ENCODE measurements around the gene PGA4. TPM values are rescaled to one million over a fixed set of nuclear protein-coding genes. Genes with fewer than 3 reads are reported as not detected.

The PGA4 gene
- polyA plus RNA-seq, 1 of the 3 experiments (the other 2 are of a cell fraction) = not detected

DNA sequence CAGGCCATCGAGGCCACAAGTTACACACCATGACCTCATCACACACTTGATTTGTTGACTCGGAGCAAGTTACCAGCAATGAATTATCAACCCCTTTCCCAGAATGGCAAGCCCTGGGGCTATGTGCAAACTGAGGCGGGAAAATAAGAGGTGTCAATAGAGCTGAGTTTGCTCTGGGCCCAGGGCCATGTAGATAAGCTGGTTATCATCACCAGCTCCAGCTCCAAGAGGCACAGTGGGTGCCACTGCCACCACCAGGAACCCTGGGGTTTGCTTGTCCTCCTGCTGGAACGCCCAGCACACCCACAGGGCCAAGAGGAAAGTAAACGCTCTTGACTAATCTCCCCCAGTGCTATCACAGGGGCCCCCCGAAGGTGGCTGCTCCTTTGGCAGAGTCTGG, 47.9 kb upstream of the PGA4 start:
- CTCF ChIA-PET = interaction anchor here (0.7 to 5.7 kb wide), 5 partner anchors 13 to 343 kb away, joined by 3 to 49 read pairs (median 3); no protein-coding TSS in a partner anchor
- 20% methylated on average over 4 of the region's 6 CpGs for WGBS (ENCODE audit: low lambda C conversion rate)

GRCh38 chr11:61174949-61175348, 47.2 kb upstream of the PGA4 start:
- no peaks in the 10 kb centered on the region for H3K4me1 ChIP-seq (ENCODE audit: control insufficient read depth in 1 of 2, insufficient read depth in 2 of 2, low read depth in 1 of 2, low read length in 1 of 2)
- H3K4me2 ChIP-seq = no peak overlapping the region
- ChIA-PET CTCF (interaction anchor here (0.6 to 5.7 kb wide), 4 partner anchors 13 to 398 kb away, joined by 3 to 49 read pairs (median 6); no protein-coding TSS in a partner anchor), POLR2A (no interaction called here)
- DNase-seq = no peak
- H3K4me3 ChIP-seq (ENCODE audit: low read depth in 2 of 2, low read length in 1 of 2) = no peak overlapping the region
- no peak overlapping the region for H3K9ac ChIP-seq
- 56% methylated on average over 3 of the region's 6 CpGs for WGBS (ENCODE audit: low lambda C conversion rate)
- TF ChIP-seq NFIC (IDR thresholded peaks at IDR 0.05; ENCODE audit: borderline replicate concordance) (no peak), USF2 (IDR thresholded peaks at IDR 0.05; ENCODE audit: borderline replicate concordance, low read depth, low read length) (no peak), MEF2A (IDR thresholded peaks at IDR 0.05; ENCODE audit: borderline replicate concordance, low read depth) (no peak), CTCF (IDR thresholded peaks at IDR 0.05) (no peak), TCF12 (IDR thresholded peaks at IDR 0.05) (no peak), NRF1 (IDR thresholded peaks at IDR 0.05; ENCODE audit: low read depth, low read length) (no peak), ZBTB33 (IDR thresholded peaks at IDR 0.05; ENCODE audit: borderline replicate concordance, low read depth) (no peak), REST (IDR thresholded peaks at IDR 0.05; ENCODE audit: low read depth, low read length) (no peak), SMC3 (IDR thresholded peaks at IDR 0.05; ENCODE audit: low read depth, low read length) (no peak), RAD21 (IDR thresholded peaks at IDR 0.05; ENCODE audit: low read length) (no peak), FOXM1 (IDR thresholded peaks at IDR 0.05; ENCODE audit: low read depth) (no peak), POLR2AphosphoS5 (IDR thresholded peaks at IDR 0.05; ENCODE audit: low read depth, low read length) (no peak), RXRA (IDR thresholded peaks at IDR 0.05; ENCODE audit: borderline replicate concordance, low read depth) (no peak), TEAD4 (IDR thresholded peaks at IDR 0.05; ENCODE audit: borderline replicate concordance, insufficient read depth) (no peak), FOSL2 (IDR thresholded peaks at IDR 0.05; ENCODE audit: borderline replicate concordance, low read depth) (no peak)
- TF ChIP-seq, protein P1, sequence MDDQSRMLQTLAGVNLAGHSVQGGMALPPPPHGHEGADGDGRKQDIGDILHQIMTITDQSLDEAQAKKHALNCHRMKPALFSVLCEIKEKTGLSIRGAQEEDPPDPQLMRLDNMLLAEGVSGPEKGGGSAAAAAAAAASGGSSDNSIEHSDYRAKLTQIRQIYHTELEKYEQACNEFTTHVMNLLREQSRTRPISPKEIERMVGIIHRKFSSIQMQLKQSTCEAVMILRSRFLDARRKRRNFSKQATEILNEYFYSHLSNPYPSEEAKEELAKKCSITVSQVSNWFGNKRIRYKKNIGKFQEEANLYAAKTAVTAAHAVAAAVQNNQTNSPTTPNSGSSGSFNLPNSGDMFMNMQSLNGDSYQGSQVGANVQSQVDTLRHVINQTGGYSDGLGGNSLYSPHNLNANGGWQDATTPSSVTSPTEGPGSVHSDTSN (IDR thresholded peaks at IDR 0.05) = no peak
- TF ChIP-seq, protein P2, sequence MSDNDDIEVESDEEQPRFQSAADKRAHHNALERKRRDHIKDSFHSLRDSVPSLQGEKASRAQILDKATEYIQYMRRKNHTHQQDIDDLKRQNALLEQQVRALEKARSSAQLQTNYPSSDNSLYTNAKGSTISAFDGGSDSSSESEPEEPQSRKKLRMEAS (IDR thresholded peaks at IDR 0.05; ENCODE audit: low read depth) = no peak
- H2AFZ ChIP-seq (ENCODE audit: low read depth) = no peak overlapping the region
- H3K9me2 ChIP-seq = no peaks in the 10 kb centered on the region
- peaks cover 37% of the 10 kb centered on the region; the same call in 1 of the 2 replicates for H3K27me3 ChIP-seq (ENCODE audit: insufficient read depth)
- H3F3A ChIP-seq (replicated peaks; ENCODE audit: insufficient read depth) = no peaks in the 10 kb centered on the region
- no peak overlapping the region for H3K27ac ChIP-seq (ENCODE audit: low read depth in 2 of 2, low read length in 1 of 2)
- H4K20me1 ChIP-seq (ENCODE audit: insufficient read depth) = no peaks in the 10 kb centered on the region
- H3K79me2 ChIP-seq (ENCODE audit: insufficient read depth) = no peaks in the 10 kb centered on the region
- no peaks in the 10 kb centered on the region for H3K36me3 ChIP-seq (replicated peaks in 1 of 2; ENCODE audit: control insufficient read depth in 1 of 2, insufficient read depth in 2 of 2, low read length in 1 of 2)
- no peaks in the 10 kb centered on the region for H3K9me3 ChIP-seq

More for the DNA sequence above, 47.9 kb upstream of the PGA4 start:
- Histone ChIP-seq H3K9me2 (no peaks in the 10 kb centered on the region), H3K36me3 (replicated peaks in 1 of 2; ENCODE audit: control insufficient read depth in 1 of 2, insufficient read depth in 2 of 2, low read length in 1 of 2) (no peaks in the 10 kb centered on the region), H3K27me3 (ENCODE audit: insufficient read depth) (peaks cover 37% of the 10 kb centered on the region; the same call in 1 of the 2 replicates), H3F3A (replicated peaks; ENCODE audit: insufficient read depth) (no peaks in the 10 kb centered on the region), H3K4me3 (ENCODE audit: low read depth in 2 of 2, low read length in 1 of 2) (no peak overlapping the region), H4K20me1 (ENCODE audit: insufficient read depth) (no peaks in the 10 kb centered on the region), H2AFZ (ENCODE audit: low read depth) (no peak overlapping the region), H3K79me2 (ENCODE audit: insufficient read depth) (no peaks in the 10 kb centered on the region), H3K4me1 (ENCODE audit: control insufficient read depth in 1 of 2, insufficient read depth in 2 of 2, low read depth in 1 of 2, low read length in 1 of 2) (no peaks in the 10 kb centered on the region), H3K27ac (ENCODE audit: low read depth in 2 of 2, low read length in 1 of 2) (no peak overlapping the region), H3K9me3 (no peaks in the 10 kb centered on the region), H3K9ac (no peak overlapping the region), H3K4me2 (no peak overlapping the region)
- TF ChIP-seq CHD2 (IDR thresholded peaks at IDR 0.05; ENCODE audit: low read length, partially characterized antibody) = no peak
- no peak for TF ChIP-seq JUND (IDR thresholded peaks at IDR 0.05)
- no peak for TF ChIP-seq NFIC (IDR thresholded peaks at IDR 0.05; ENCODE audit: borderline replicate concordance)
- no peak for TF ChIP-seq POLR2AphosphoS5 (IDR thresholded peaks at IDR 0.05; ENCODE audit: low read depth, low read length)
- no peak for DNase-seq
- POLR2A ChIA-PET = no interaction called here
